ENCODE data around the gene SDK1.

The SDK1 gene

GRCh38 chr7:4066626-4067475 is 765.8 kb downstream of the SDK1 start:
- DNase-seq = no peak

GRCh38 chr7:4067476-4067760 is 766.4 kb downstream of the SDK1 start:
- no peak for DNase-seq

- DNase-seq = no peak
Observed at GRCh38 chr7:4067874-4068273, 766.8 kb downstream of the SDK1 start.

GRCh38 chr7:4068286-4068685 is 767.2 kb downstream of the SDK1 start:
- no peak for DNase-seq

GRCh38 chr7:4069268-4070095 is 768.4 kb downstream of the SDK1 start:
- DNase-seq = no peak

- DNase-seq = no peak
Observed at GRCh38 chr7:4070214-4070613, 769.2 kb downstream of the SDK1 start.

- DNase-seq = no peak
Observed at GRCh38 chr7:4071370-4072058, 770.5 kb downstream of the SDK1 start.

GRCh38 chr7:4072161-4072925 is 771.3 kb downstream of the SDK1 start:
- no peak for DNase-seq

- no peak for DNase-seq
Observed at GRCh38 chr7:4073052-4073451, 772.0 kb downstream of the SDK1 start.

GRCh38 chr7:4073750-4074149 is 772.7 kb downstream of the SDK1 start:
- DNase-seq = no peak

- no peak for DNase-seq
Observed at GRCh38 chr7:4074407-4074806, 773.4 kb downstream of the SDK1 start.

GRCh38 chr7:4074994-4075393 is 773.9 kb downstream of the SDK1 start:
- no peak for DNase-seq

- no peak for DNase-seq
Observed at GRCh38 chr7:4076701-4077294, 775.7 kb downstream of the SDK1 start.

- DNase-seq = no peak
Observed at GRCh38 chr7:4077980-4078379, 776.9 kb downstream of the SDK1 start.

GRCh38 chr7:4078580-4078979 is 777.5 kb downstream of the SDK1 start:
- DNase-seq = no peak

GRCh38 chr7:4079366-4079765 is 778.3 kb downstream of the SDK1 start:
- DNase-seq = no peak

GRCh38 chr7:4079956-4080355 is 778.9 kb downstream of the SDK1 start:
- DNase-seq = no peak

GRCh38 chr7:4080954-4081353 is 779.9 kb downstream of the SDK1 start:
- DNase-seq = no peak

- no peak for DNase-seq
Observed at GRCh38 chr7:4083513-4083912, 782.5 kb downstream of the SDK1 start.

GRCh38 chr7:4084271-4084670 is 783.2 kb downstream of the SDK1 start:
- no peak for DNase-seq

- no peak for DNase-seq
Observed at GRCh38 chr7:4085937-4086691, 785.1 kb downstream of the SDK1 start.

- DNase-seq = no peak
Observed at GRCh38 chr7:4086723-4087122, 785.7 kb downstream of the SDK1 start.
